GM12878 (cell line): Measurements from ENCODE around the gene SETSIP. TPM values are rescaled to one million over a fixed set of nuclear protein-coding genes. Genes with fewer than 3 reads are reported as not detected.

ENCODE experiments used
- ATAC-seq: fragments of 200-7000 bp; cut with Tn5 transposase; 3 replicates; pipeline ENCODE4 v1.9.1; 2020; ENCODE audit warnings: mild to moderate bottlenecking, moderate library complexity
- BruUV-seq: library from RNA; stranded (reverse); fragments of 400-500 nt; replicated peaks from 2 replicates; lab custom pipeline; 2021; lab: Mats Ljungman, UMichigan
- CTCF ChIA-PET: fragments of 300-600 bp; sonication (Branson Sonifier 250); formaldehyde crosslinking; extraction: SDS; loops from one replicate; lab custom pipeline; 2021; ENCODE audit warnings: inconsistent platforms; lab: Yijun Ruan, JAX
- POLR2A ChIA-PET: fragments of 350-600 bp; formaldehyde crosslinking; extraction: SDS; loops from one replicate; lab custom pipeline; 2021; ENCODE audit warnings: inconsistent platforms; lab: Charles Lee
- RAD21 ChIA-PET: fragments of 300-600 bp; sonication (Branson Sonifier 250); formaldehyde crosslinking; loops from one replicate; lab custom pipeline; 2023; ENCODE audit warnings: antibody characterized with exemption; ENCODE audit not compliant: unreplicated experiment; lab: Charles Lee
- SMC1A ChIA-PET: fragments of 300-600 bp; sonication (Branson Sonifier 250); formaldehyde crosslinking; loops from one replicate; lab custom pipeline; 2023; ENCODE audit not compliant: unreplicated experiment, uncharacterized antibody; lab: Charles Lee
- DNase-seq: peaks from one replicate; pipeline ENCODE4 v3.0.0-alpha.2; 2011; ENCODE audit warnings: low read depth, low spot score
- FAIRE-seq: peaks from 3 replicates; lab custom pipeline; 2011; peaks lifted over from hg19 to GRCh38; lab: Jason Lieb, UNC
- H2AFZ ChIP-seq: 2 replicates; pipeline ENCODE4 v1.6.0; 2011; ENCODE audit warnings: low read depth, low read length, control low read depth; ENCODE audit not compliant: control insufficient read depth
- H3K27ac ChIP-seq: 2 replicates; pipeline ENCODE4 v1.5.1; 2011; ENCODE audit warnings: control low read depth; ENCODE audit not compliant: control insufficient read depth, insufficient read depth
- H3K27me3 ChIP-seq, 2 experiments: replicated peaks in 1 of 2; 2 replicates each; pipeline versions ENCODE4 v1.6.0 to v1.6.1; 2011; ENCODE audit warnings: low read length in 1 of 2; ENCODE audit not compliant: control insufficient read depth in 2 of 2, insufficient read depth in 2 of 2
- H3K36me3 ChIP-seq, 2 experiments: 2 replicates each; pipeline ENCODE4 v1.5.1; 2011; ENCODE audit warnings: low read length in 1 of 2; ENCODE audit not compliant: control insufficient read depth in 2 of 2, insufficient read depth in 2 of 2
- H3K4me1 ChIP-seq: 2 replicates; pipeline ENCODE4 v1.6.1; 2011; ENCODE audit warnings: mild to moderate bottlenecking, low read length, moderate library complexity, mixed read lengths; ENCODE audit not compliant: control insufficient read depth, insufficient read depth
- H3K4me2 ChIP-seq: 2 replicates; pipeline ENCODE4 v1.6.0; 2011; ENCODE audit warnings: control low read depth; ENCODE audit not compliant: control insufficient read depth, insufficient read depth
- H3K4me3 ChIP-seq: fragments of 200-600 bp; sonication (generic); 2 replicates; pipeline ENCODE4 v1.5.1; 2016
- H3K79me2 ChIP-seq: 2 replicates; pipeline ENCODE4 v1.6.0; 2011; ENCODE audit warnings: low read length; ENCODE audit not compliant: control insufficient read depth, insufficient read depth
- H3K9ac ChIP-seq: 2 replicates; pipeline ENCODE4 v1.8.0; 2011; ENCODE audit warnings: low read length, control low read depth, mixed read lengths; ENCODE audit not compliant: control insufficient read depth, insufficient read depth
- H3K9me3 ChIP-seq: replicated peaks from 3 replicates; pipeline ENCODE4 v1.5.1; 2011; ENCODE audit warnings: mild to moderate bottlenecking, low read length; ENCODE audit not compliant: control insufficient read depth, insufficient read depth
- H4K20me1 ChIP-seq: 2 replicates; pipeline ENCODE4 v1.6.0; 2011; ENCODE audit not compliant: control insufficient read depth, insufficient read depth
- BMI1 ChIP-seq: fragments of 450-650 bp; IDR thresholded peaks from 2 replicates; pipeline ENCODE4 v1.6.1; 2016; ENCODE audit warnings: mild to moderate bottlenecking, moderate library complexity, borderline replicate concordance
- CEBPB ChIP-seq, 2 experiments: fragments of 150-350 bp in 1 of 2; IDR thresholded peaks; 2 replicates each; pipeline ENCODE4 v1.6.1; 2012 to 2014; ENCODE audit warnings: low read depth in 2 of 2, low read length in 2 of 2, borderline replicate concordance in 1 of 2, inconsistent platforms in 1 of 2
- CHD4 ChIP-seq: fragments of 200-600 bp; sonication (generic); IDR thresholded peaks from 2 replicates; pipeline ENCODE4 v1.6.1; 2016; ENCODE audit warnings: mild to moderate bottlenecking
- FOS ChIP-seq: IDR thresholded peaks from 3 replicates; pipeline ENCODE4 v1.6.1; 2011; ENCODE audit warnings: borderline replicate concordance; ENCODE audit not compliant: insufficient read length; ENCODE audit errors: extremely low read depth
- HCFC1 ChIP-seq: fragments of 150-350 bp; IDR thresholded peaks from 2 replicates; pipeline ENCODE4 v1.6.1; 2014; ENCODE audit warnings: low read length
- JUND ChIP-seq: IDR thresholded peaks from 2 replicates; pipeline ENCODE4 v1.6.1; 2012; ENCODE audit warnings: low read depth, mild to moderate bottlenecking, low read length, improper control_type of control experiment, moderate library complexity
- MEF2A ChIP-seq: IDR thresholded peaks from 2 replicates; pipeline ENCODE4 v1.6.1; 2011; ENCODE audit warnings: low read depth, mild to moderate bottlenecking, low read length, moderate library complexity; ENCODE audit not compliant: insufficient read depth
- NFYA ChIP-seq: IDR thresholded peaks from 2 replicates; pipeline ENCODE4 v1.6.1; 2011; ENCODE audit warnings: low read depth, mild to moderate bottlenecking, low read length, improper control_type of control experiment, borderline replicate concordance
- PRDM15 ChIP-seq: fragments of 450-650 bp; formaldehyde crosslinking; IDR thresholded peaks from 2 replicates; pipeline ENCODE4 v1.4.0; 2020; ENCODE audit warnings: mild to moderate bottlenecking, moderate library complexity
- RBBP5 ChIP-seq: fragments of 200-600 bp; sonication (generic); conservative IDR thresholded peaks from 2 replicates; pipeline ENCODE4 v1.6.1; 2016
- RELA ChIP-seq: fragments of 450-650 bp; IDR thresholded peaks from 2 replicates; pipeline ENCODE4 v1.8.0; 2014; ENCODE audit warnings: borderline replicate concordance; ENCODE audit not compliant: partially characterized antibody
- SMAD1 ChIP-seq: fragments of 450-650 bp; IDR thresholded peaks from 2 replicates; pipeline ENCODE4 v1.6.1; 2018; ENCODE audit warnings: mild to moderate bottlenecking, low read depth; ENCODE audit not compliant: partially characterized antibody
- SPI1 ChIP-seq: IDR thresholded peaks from 2 replicates; pipeline ENCODE4 v1.6.1; 2011; ENCODE audit warnings: low read depth, mild to moderate bottlenecking, low read length, moderate library complexity, borderline replicate concordance; ENCODE audit not compliant: insufficient read depth
- SUZ12 ChIP-seq: fragments of 200-600 bp; sonication (generic); IDR thresholded peaks from one replicate; pipeline ENCODE4 v1.6.1; 2018; ENCODE audit warnings: antibody characterized with exemption, mild to moderate bottlenecking; ENCODE audit not compliant: unreplicated experiment
- TCF3 ChIP-seq: IDR thresholded peaks from 2 replicates; pipeline ENCODE4 v1.6.1; 2012; ENCODE audit warnings: low read depth, mild to moderate bottlenecking, low read length, borderline replicate concordance; ENCODE audit not compliant: insufficient read depth
- ZZZ3 ChIP-seq: IDR thresholded peaks from 2 replicates; pipeline ENCODE4 v1.6.1; 2011; ENCODE audit warnings: low read depth; ENCODE audit not compliant: control insufficient read depth, insufficient read length
- WGBS: methylation state at CpG from one replicate; pipeline ENCODE4 v1.1.6; 2016; ENCODE audit warnings: low lambda C conversion rate; ENCODE audit not compliant: insufficient replicate concordance, insufficient coverage; ENCODE audit errors: missing lambda C conversion rate; 5-methylcytosine and 5-hydroxymethylcytosine counted together
- in situ Hi-C: fragments of 300-500 bp; cut with MboI; formaldehyde crosslinking; loops from 9 replicates; pipeline ENCODE4 v1.14.3; 2018; ENCODE audit warnings: mixed read lengths
- intact Hi-C: fragments of 100-400 bp; cut with micrococcal nuclease; formaldehyde crosslinking; loops from one replicate; pipeline ENCODE4 v1.14.2; 2022; ENCODE audit not compliant: unreplicated experiment
- polyA plus RNA-seq, 11 experiments: library from polyadenylated mRNA; depleted of rRNA in 4 of 11; unstranded in 6 of 11; stranded (reverse) in 5 of 11; fragments of >200 nt; fragmentation: Nextera tagmentation in 4 of 11; fragmentation: Illumina TruSeq in 1 of 11; extraction: Ambion mirVana in 4 of 11; extraction: Trizol in 1 of 11; gene quantifications; 1 replicate in 1 of 11; 2 replicates in 10 of 11; pipeline versions ENCODE4 v1.2.1 to v1.2.3, GENCODE V29; 2011 to 2016; ENCODE audit warnings: inconsistent platforms in 2 of 11, missing spikeins in 2 of 11, low read depth in 1 of 11
- total RNA-seq, 4 experiments: library from RNA; depleted of rRNA in 3 of 4; stranded (reverse); fragments of >200 nt in 3 of 4; fragmentation: Illumina TruSeq in 1 of 4; extraction: Trizol in 1 of 4; gene quantifications; 2 replicates each; pipeline versions ENCODE4 v1.2.1 to v1.2.3, GENCODE V29; 2013 to 2021
- TF ChIP-seq, protein P1 (sequence below): fragments of 450-650 bp; IDR thresholded peaks from 2 replicates; pipeline ENCODE4 v1.6.1; 2017; ENCODE audit warnings: low read depth, mild to moderate bottlenecking, moderate library complexity

Gene SETSIP
- total and polyA plus RNA-seq, 10 of the 15 experiments (the other 5 are each of a cell fraction or from before 2014, with no cell fraction given), result 0.15 to 0.46 (median 0.23) TPM; not detected in 2

- ChIA-PET CTCF (no interaction called here), SMC1A (no interaction called here), POLR2A (no interaction called here), RAD21 (no interaction called here)
- WGBS, result 53% methylated on average over 1 of the region's 1 CpG
- no peaks in the 10 kb centered on the region for H3K36me3 ChIP-seq
- DNase-seq (no peak), ATAC-seq (no peak), FAIRE-seq (no peak)
- no peaks in the 10 kb centered on the region for H3K79me2 ChIP-seq
- H3K9ac ChIP-seq, result no peak overlapping the region
- no peak for TF ChIP-seq HCFC1
- TF ChIP-seq ZZZ3, result no peak
- TF ChIP-seq SMAD1, result no peak
- no peak for TF ChIP-seq MEF2A
- no peak for TF ChIP-seq PRDM15
- no peak for TF ChIP-seq CEBPB (IDR thresholded peaks at IDR 0.05; ENCODE audit: borderline replicate concordance in 1 of 2, low read depth in 2 of 2, low read length in 2 of 2)
- TF ChIP-seq FOS, result no peak
- no peak for TF ChIP-seq BMI1
- no peak for TF ChIP-seq RELA
- TF ChIP-seq RBBP5, result no peak
- TF ChIP-seq SUZ12, result no peak
- TF ChIP-seq, protein P1, sequence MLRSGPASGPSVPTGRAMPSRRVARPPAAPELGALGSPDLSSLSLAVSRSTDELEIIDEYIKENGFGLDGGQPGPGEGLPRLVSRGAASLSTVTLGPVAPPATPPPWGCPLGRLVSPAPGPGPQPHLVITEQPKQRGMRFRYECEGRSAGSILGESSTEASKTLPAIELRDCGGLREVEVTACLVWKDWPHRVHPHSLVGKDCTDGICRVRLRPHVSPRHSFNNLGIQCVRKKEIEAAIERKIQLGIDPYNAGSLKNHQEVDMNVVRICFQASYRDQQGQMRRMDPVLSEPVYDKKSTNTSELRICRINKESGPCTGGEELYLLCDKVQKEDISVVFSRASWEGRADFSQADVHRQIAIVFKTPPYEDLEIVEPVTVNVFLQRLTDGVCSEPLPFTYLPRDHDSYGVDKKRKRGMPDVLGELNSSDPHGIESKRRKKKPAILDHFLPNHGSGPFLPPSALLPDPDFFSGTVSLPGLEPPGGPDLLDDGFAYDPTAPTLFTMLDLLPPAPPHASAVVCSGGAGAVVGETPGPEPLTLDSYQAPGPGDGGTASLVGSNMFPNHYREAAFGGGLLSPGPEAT, result no peak
- no peak for TF ChIP-seq CHD4
- no peak for TF ChIP-seq NFYA
- no peak for TF ChIP-seq JUND
- no peak for TF ChIP-seq SPI1
- no peak for TF ChIP-seq TCF3
- no peak overlapping the region for H3K4me2 ChIP-seq
- H3K27me3 ChIP-seq, result no peaks in the 10 kb centered on the region
- no peak overlapping the region for H3K27ac ChIP-seq
- no peaks in the 10 kb centered on the region for H3K9me3 ChIP-seq
- no peaks in the 10 kb centered on the region for H4K20me1 ChIP-seq
- H3K4me1 ChIP-seq, result no peaks in the 10 kb centered on the region
- in situ Hi-C loops (no loop called here), intact Hi-C loops (no loop called here)
- H2AFZ ChIP-seq, result no peak overlapping the region
- no TSS peak for BruUV-seq
- H3K4me3 ChIP-seq, result no peak overlapping the region
Measured at GRCh38 chr1:92094595-92094994, 19.4 kb upstream of the SETSIP start.
